ENCODE results near the gene OCA2.

The OCA2 gene

GRCh38 chr15:28078191-28078719, 20.9 kb downstream of the OCA2 start:
- DNase-seq (ENCODE audit: low read depth) = no peak

GRCh38 chr15:28075573-28075972, 23.5 kb downstream of the OCA2 start:
- DNase-seq (ENCODE audit: low read depth) = no peak

- DNase-seq (ENCODE audit: low read depth) = no peak
Observed at GRCh38 chr15:28068930-28069329, 30.2 kb downstream of the OCA2 start.

- no peak for DNase-seq (ENCODE audit: low read depth)
Observed at GRCh38 chr15:28066231-28066630, 32.9 kb downstream of the OCA2 start.

- no peak for DNase-seq (ENCODE audit: low read depth)
Observed at GRCh38 chr15:28060005-28060404, 39.1 kb downstream of the OCA2 start.

- DNase-seq (ENCODE audit: low read depth) = no peak
Observed at GRCh38 chr15:28058082-28058481, 41.0 kb downstream of the OCA2 start.

GRCh38 chr15:28051955-28052633, 47.0 kb downstream of the OCA2 start:
- DNase-seq (ENCODE audit: low read depth) = no peak

- no peak for DNase-seq (ENCODE audit: low read depth)
Observed at GRCh38 chr15:28049581-28049980, 49.5 kb downstream of the OCA2 start.

- DNase-seq (ENCODE audit: low read depth) = no peak
Observed at GRCh38 chr15:28047277-28047676, 51.8 kb downstream of the OCA2 start.

- DNase-seq (ENCODE audit: low read depth) = no peak
Observed at GRCh38 chr15:28044121-28044672, 54.9 kb downstream of the OCA2 start.

GRCh38 chr15:28043691-28044091, 55.4 kb downstream of the OCA2 start:
- DNase-seq (ENCODE audit: low read depth) = no peak

- no peak for DNase-seq (ENCODE audit: low read depth)
Observed at GRCh38 chr15:28037969-28038590, 61.0 kb downstream of the OCA2 start.

- no peak for DNase-seq (ENCODE audit: low read depth)
Observed at GRCh38 chr15:28033443-28033842, 65.7 kb downstream of the OCA2 start.

GRCh38 chr15:28030801-28031200, 68.3 kb downstream of the OCA2 start:
- no peak for DNase-seq (ENCODE audit: low read depth)

- DNase-seq (ENCODE audit: low read depth) = no peak
Observed at GRCh38 chr15:28027714-28028076, 71.4 kb downstream of the OCA2 start.

- no peak for DNase-seq (ENCODE audit: low read depth)
Observed at GRCh38 chr15:28026764-28027713, 72.1 kb downstream of the OCA2 start.

GRCh38 chr15:28026221-28026620, 72.9 kb downstream of the OCA2 start:
- no peak for DNase-seq (ENCODE audit: low read depth)

GRCh38 chr15:28025413-28025812, 73.7 kb downstream of the OCA2 start:
- DNase-seq (ENCODE audit: low read depth) = no peak

- DNase-seq (ENCODE audit: low read depth) = no peak
Observed at GRCh38 chr15:28024889-28025250, 74.2 kb downstream of the OCA2 start.

GRCh38 chr15:28023933-28024888, 74.9 kb downstream of the OCA2 start:
- no peak for DNase-seq (ENCODE audit: low read depth)

- DNase-seq (ENCODE audit: low read depth) = no peak
Observed at GRCh38 chr15:28023422-28023821, 75.7 kb downstream of the OCA2 start.
